NCI-H510A treated with DMSO at 0.1 percent for 48 hours (cell line): ENCODE measurements around the gene NR2F1-AS1.
"Not testable (repeated sequence)": the region's sequence is repeated elsewhere in the genome, so short reads cannot be mapped to it uniquely, and the experiment has no call there.

ENCODE experiments used
- DNase-seq: peaks from one replicate; lab custom pipeline; 2025; lab: John Stamatoyannopoulos, UW

NR2F1-AS1 gene

DNA sequence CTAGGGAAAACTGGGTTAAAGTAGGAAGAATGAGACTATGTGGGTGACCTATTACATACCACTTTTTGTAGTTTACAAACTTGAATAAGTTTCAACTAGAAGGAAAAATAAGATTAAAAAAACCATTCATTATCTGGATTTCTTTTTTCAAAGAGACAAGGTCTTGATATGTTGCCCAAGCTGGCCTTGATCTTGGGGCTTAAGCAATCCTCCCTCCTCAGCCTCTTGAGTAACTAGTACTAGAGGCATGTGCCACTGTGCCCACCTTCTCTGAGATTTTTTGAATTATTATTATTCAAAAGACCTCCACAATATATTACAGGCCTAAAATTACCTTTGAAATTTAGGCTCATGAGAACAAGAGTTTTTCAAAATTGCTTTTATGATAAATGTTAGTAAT, 63.2 kb downstream of the NR2F1-AS1 start:
- no peak for DNase-seq

DNA sequence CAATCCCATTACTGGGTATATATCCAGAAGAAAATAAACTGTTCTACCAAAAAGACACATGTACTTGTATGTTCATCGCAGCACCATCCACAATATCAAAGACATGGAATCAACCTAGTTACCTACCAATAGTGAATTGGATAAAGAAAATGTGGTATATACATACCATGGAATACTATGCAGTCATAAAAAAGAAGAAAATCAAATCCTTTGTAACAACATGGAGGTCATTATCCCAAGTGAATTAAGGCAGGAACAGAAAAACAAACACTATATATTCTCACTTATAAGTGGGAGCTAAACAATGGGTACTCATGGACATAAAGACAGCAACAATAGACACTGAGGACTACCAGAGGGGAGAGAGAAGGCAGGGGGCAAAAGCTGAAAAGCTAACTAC, 67.7 kb downstream of the NR2F1-AS1 start:
- DNase-seq: no peak

DNA sequence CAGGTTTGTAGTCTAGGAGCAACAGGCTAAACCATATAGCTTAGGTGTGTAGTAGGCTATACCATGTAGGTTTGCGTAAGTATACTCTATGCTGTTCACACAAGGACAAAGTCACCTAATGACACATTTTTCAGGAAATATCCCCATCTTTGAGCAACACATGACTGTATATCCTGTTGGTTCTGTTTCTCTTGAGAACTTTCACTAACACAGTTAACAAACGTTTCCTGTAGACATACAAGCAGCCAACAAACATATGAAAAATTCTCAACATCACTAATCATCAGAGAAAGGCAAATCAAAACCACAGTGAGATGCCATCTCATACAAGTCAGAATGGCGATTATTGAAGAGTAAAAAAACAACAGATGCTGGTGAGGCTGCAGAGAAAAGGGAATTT, 68.2 kb downstream of the NR2F1-AS1 start:
- DNase-seq: no peak

- no peak for DNase-seq
Observed at GRCh38 chr5:93511445-93511844, 69.6 kb downstream of the NR2F1-AS1 start.

GRCh38 chr5:93510626-93511380, 70.2 kb downstream of the NR2F1-AS1 start:
- DNase-seq: no peak

DNA sequence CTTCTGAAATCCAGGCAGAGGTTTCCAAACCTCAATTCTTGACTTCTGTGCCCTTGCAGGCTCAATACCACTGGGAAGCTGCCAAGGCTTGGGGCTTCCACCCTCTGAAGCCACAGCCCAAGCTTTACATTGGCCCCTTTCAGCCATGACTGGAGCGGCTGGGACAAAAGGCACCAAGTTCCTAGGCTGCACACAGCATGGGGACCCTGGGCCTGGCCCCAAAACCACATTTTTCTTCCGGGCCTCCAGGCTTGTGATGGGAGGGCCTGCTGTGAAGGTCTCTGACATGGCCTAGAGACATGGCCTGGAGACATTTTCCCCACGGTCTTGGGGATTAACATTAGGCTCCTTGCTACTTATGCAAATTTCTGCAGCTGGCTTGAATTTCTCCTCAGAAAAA, 75.5 kb downstream of the NR2F1-AS1 start:
- not testable (repeated sequence) for DNase-seq

DNA sequence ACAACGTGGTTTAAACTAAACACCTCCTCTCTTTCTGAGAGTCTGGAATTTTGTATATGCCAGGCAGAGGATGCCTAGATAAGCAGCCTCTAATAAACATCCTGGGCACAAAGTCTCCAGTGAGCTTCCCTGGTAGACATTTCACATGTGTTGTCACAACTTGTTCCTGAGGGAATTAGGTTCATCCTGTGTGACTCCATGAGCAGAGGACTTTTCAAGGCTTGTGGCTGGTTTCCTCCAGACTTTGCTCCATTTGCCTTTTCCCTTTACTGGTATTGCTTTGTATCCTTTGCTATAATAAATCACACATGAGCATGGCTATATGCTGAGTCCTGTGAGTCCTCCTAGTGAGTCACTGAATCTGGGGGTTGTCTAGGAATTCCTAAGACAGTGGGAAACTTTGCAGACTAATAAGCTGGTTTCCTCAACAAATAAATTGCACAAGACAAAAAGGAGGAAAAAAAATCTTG, 77.4 kb downstream of the NR2F1-AS1 start:
- DNase-seq: no peak

- DNase-seq: no peak
Observed at GRCh38 chr5:93497096-93497495, 83.9 kb downstream of the NR2F1-AS1 start.

DNA sequence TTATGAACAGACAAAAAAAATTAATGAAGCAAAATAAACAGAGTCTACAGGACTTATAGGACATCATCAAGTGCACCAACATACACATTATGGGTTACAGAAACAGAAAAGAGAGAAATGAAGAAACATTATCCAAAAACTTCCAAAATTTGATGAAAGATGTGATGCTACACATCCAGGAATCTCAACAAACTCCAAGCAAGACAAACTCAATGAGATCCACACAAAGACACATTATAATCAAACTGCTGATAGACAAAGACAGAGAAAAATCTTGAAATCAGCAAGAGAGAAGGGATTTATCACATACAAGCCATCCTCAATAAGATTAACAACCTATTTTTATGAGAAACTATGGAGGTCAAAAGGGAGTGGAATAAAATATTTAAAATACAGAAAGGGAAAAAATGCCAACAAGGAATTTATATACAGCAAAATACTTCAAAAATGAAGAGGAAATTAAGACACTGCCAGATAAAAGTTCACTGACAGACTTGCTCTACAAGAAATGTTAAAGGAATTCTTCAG, 101.0 kb downstream of the NR2F1-AS1 start:
- DNase-seq: no peak

- DNase-seq: no peak
Observed at GRCh38 chr5:93477816-93478215, 103.2 kb downstream of the NR2F1-AS1 start.

DNA sequence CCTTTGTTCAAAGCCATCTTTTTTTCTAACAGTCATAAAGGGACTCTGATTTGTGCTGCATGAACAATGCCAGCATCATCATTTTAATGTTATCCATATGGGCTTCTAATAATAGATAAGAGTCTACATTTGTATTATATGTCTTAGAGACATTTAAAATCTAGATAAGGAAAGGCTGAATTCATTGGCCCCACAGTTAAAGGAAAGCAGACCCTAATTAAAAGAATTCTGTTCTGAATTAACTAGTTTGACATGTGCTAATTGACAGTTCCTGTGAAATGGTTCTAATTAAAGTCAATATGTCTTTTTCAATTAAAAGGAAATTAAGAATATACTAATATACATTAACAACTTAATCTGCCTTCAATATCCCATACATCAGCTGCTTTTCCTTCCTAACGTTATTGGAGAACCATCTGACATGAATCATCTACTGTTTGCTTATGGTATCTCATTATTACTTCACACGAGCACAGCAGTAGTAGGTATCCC, 104.7 kb downstream of the NR2F1-AS1 start:
- no peak for DNase-seq

DNA sequence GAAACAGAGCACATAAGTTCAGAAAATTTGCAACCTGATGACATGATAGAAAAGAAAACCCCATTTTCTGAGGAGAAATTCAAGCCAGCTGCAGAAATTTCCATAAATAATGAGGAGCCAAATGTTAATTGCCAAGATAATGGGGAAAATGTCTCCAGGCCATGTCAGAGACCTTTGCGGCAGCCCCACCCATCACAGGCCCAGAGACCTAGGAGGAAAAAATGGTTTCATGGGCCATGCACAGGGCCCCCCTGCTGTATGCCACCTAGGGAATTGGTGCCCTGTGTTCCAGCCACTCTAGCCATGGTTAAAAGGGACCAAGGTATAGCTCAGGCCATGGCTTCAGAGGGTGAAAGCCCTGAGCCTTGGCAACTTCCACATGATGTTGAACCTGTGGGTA, 118.1 kb downstream of the NR2F1-AS1 start:
- no peak for DNase-seq

DNA sequence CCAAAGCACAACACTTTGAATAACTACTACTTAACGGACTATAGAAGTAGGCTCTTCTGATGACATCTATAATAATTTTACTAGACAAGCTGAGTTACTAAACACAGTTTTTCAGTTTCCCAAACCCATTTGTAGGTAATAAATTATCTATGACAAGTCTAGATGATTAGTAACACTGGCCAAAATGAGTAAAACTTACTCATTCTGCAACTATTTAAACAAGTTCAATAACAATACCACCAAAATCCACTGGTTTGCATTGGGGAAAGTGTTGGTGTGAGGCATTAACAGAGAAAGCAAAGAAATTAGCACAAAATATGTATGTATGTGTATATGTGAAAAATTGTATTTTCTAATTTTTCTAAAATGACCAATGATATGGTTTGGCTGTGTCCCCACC, 119.3 kb downstream of the NR2F1-AS1 start:
- DNase-seq: no peak

DNA sequence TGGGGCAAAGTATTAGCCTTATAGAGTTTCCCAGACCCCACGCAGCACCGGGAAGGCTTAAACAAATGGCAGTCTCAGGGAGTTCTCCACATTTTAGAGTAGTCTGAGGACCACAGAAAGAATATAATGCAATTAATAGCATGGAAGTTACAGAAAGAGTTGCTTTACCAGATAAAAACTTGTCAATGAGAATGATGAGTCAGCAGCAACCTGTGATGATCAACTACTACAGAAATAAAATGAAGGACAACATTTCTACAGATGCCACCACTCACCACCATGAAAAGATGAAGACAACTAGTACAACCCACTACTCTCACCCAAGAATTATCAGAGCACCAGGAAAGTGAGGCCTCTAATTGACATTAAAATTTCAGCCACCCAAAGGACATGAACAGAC, 120.7 kb downstream of the NR2F1-AS1 start:
- DNase-seq: no peak

GRCh38 chr5:93456796-93457195, 124.2 kb downstream of the NR2F1-AS1 start:
- not testable (repeated sequence) for DNase-seq

GRCh38 chr5:93454896-93455295, 126.1 kb downstream of the NR2F1-AS1 start:
- no peak for DNase-seq

DNA sequence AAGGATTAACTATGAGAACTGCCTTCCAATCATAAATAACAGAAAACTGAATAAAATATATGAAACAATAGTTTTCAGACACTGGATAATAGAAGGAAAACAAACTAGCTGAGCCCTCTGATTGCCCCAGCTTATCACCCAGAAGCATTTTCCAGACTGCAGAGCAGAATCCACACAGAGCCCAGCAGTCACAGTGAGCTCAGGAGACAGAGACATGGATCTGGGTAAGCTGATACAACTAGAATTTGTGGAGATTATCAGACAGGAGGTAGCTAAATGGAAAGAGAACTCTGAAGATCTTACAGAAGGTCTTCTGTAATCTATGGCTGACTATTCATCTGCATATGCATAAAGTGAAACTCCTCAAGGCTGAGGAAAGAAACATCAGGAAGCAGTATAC, 128.8 kb downstream of the NR2F1-AS1 start:
- no peak for DNase-seq

- DNase-seq: no peak
Observed at GRCh38 chr5:93438124-93438523, 142.9 kb downstream of the NR2F1-AS1 start.

- DNase-seq: no peak
Observed at GRCh38 chr5:93436083-93436482, 144.9 kb downstream of the NR2F1-AS1 start.

DNA sequence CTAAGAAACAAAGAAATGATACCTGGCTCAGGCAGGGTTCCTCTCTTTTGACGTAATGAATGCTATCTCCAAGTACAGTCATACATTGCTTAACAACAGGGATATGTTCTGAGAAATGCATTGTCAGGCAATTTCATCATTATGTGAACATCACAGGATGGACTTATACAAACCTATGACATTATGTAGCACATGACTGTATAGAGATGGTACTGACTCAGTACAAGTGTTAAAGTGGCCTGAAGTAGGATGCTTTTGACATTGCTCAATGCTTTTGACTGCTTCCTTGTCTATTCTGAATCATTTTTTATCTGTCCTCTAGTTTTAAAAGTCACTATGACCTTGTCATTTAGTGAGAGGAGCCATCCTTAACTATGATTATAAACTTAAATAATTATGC, 147.6 kb downstream of the NR2F1-AS1 start:
- DNase-seq: no peak

DNA sequence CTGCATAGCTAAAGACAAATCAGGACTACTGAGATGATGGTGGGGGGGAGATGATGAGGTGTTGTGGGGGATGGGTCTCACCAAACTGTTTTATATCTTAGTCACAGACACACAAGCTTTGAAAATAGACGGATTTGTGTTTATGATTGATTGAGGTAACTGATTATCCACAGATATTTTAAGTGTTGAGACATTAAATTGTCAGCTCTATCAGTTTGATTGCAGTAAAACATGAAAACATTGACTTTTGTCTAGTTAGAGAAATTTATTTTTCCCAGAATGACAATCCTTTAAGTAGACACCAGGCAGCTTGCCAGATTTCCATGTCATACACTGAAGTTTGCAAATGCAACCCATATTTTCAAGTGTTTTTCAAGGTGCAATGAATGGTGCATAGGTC, 149.8 kb downstream of the NR2F1-AS1 start:
- no peak for DNase-seq

GRCh38 chr5:93430673-93431199, 150.3 kb downstream of the NR2F1-AS1 start:
- DNase-seq: no peak

- DNase-seq: no peak
Observed at GRCh38 chr5:93430118-93430517, 150.9 kb downstream of the NR2F1-AS1 start.
